GM23248 (cell line): ENCODE measurements around the gene CPAMD8.

Experiments used
- EZH2 ChIP-seq: fragments of 200-600 bp; sonication (generic); IDR thresholded peaks from 2 replicates; pipeline ENCODE4 v1.6.1; 2018; ENCODE audit warnings: antibody characterized with exemption, mild to moderate bottlenecking; ENCODE audit not compliant: insufficient read depth, poor library complexity, severe bottlenecking
- EZH2phosphoT487 ChIP-seq: fragments of 200-600 bp; sonication (generic); IDR thresholded peaks from 2 replicates; pipeline ENCODE4 v1.6.1; 2018; ENCODE audit warnings: antibody characterized with exemption, moderate library complexity, mild to moderate bottlenecking, low read depth; ENCODE audit not compliant: insufficient read depth

GRCh38 chr19:17054746-17055145 lies 28.1 kb upstream of the CPAMD8 start:
- TF ChIP-seq EZH2 (no peak), EZH2phosphoT487 (no peak)
